Transverse colon (tissue), 4 donors: ENCODE data around the gene PVALEF.

Source experiments
- EP300 ChIP-seq: sonication (generic); formaldehyde crosslinking; IDR thresholded peaks from one replicate; pipeline ENCODE4 v1.6.1; 2017; ENCODE audit warnings: antibody characterized with exemption, low read depth
- POLR2A ChIP-seq: fragments of 450-650 bp; IDR thresholded peaks from one replicate; pipeline ENCODE4 v1.6.1; 2016; ENCODE audit warnings: antibody characterized with exemption, mild to moderate bottlenecking, moderate library complexity
- POLR2AphosphoS5 ChIP-seq, 3 donors: sonication (generic); formaldehyde crosslinking; IDR thresholded peaks; one replicate each; pipeline ENCODE4 v1.6.1; 2016; ENCODE audit warnings: antibody characterized with exemption in 3 of 3
- TF ChIP-seq, protein P1 (sequence below), 5 experiments: fragments of 200-600 bp in 3 of 5; fragments of 450-650 bp in 2 of 5; sonication (generic) in 3 of 5; IDR thresholded peaks; 1 replicate in 2 of 5; 2 replicates in 3 of 5; pipeline ENCODE4 v1.5.1; 2016 to 2017; ENCODE audit warnings: antibody characterized with exemption in 5 of 5, inconsistent platforms in 3 of 5, mild to moderate bottlenecking in 2 of 5, moderate library complexity in 1 of 5

DNA sequence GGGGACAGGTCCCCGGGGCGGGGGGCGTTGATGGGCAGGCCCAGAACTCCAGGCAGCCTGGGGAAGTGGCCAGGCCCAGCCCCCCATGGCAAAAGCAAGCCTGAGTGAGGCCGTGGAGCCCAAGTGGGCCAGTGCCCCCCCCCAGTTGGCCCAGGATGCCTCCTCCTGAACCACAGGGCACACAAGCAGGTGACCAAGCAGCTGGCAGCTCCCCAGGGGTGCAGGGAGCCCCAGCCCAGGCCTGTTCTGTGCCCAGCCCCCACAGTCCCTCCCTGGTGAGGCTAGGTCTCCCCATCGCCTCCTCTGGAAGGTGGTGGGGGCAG lies 38.2 kb upstream of the PVALEF start:
- TF ChIP-seq POLR2A (no peak), POLR2AphosphoS5 (IDR thresholded peaks at IDR 0.05) (no peak), EP300 (no peak)
- TF ChIP-seq, protein P1, sequence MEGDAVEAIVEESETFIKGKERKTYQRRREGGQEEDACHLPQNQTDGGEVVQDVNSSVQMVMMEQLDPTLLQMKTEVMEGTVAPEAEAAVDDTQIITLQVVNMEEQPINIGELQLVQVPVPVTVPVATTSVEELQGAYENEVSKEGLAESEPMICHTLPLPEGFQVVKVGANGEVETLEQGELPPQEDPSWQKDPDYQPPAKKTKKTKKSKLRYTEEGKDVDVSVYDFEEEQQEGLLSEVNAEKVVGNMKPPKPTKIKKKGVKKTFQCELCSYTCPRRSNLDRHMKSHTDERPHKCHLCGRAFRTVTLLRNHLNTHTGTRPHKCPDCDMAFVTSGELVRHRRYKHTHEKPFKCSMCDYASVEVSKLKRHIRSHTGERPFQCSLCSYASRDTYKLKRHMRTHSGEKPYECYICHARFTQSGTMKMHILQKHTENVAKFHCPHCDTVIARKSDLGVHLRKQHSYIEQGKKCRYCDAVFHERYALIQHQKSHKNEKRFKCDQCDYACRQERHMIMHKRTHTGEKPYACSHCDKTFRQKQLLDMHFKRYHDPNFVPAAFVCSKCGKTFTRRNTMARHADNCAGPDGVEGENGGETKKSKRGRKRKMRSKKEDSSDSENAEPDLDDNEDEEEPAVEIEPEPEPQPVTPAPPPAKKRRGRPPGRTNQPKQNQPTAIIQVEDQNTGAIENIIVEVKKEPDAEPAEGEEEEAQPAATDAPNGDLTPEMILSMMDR (IDR thresholded peaks at IDR 0.05), result no peak
